Kidney (tissue), 14 donors: ENCODE measurements around the gene CLTB. TPM values are rescaled to one million over a fixed set of nuclear protein-coding genes. Genes with fewer than 3 reads are reported as not detected.

Experiments
- DNase-seq, 5 donors: peaks; one replicate each; pipeline ENCODE4 v3.0.0-alpha.2; 2013 to 2020
- FAIRE-seq: peaks from 2 replicates; lab custom pipeline; 2012; peaks lifted over from hg19 to GRCh38; lab: Jason Lieb, UNC
- H3K27ac ChIP-seq, 2 donors: one replicate each; pipeline ENCODE4 v1.7.0; 2013; ENCODE audit warnings: low read depth in 2 of 2, low read length in 2 of 2, inconsistent platforms in 1 of 2
- H3K27me3 ChIP-seq: one replicate; pipeline ENCODE4 v1.7.1; 2013; ENCODE audit warnings: low read length, inconsistent platforms; ENCODE audit not compliant: control insufficient read depth, insufficient read depth
- H3K36me3 ChIP-seq, 3 donors: one replicate each; pipeline versions ENCODE4 v1.7.0 to v1.7.1; 2013; ENCODE audit warnings: low read length in 3 of 3, control low read depth in 1 of 3, inconsistent platforms in 1 of 3; ENCODE audit not compliant: insufficient read depth in 3 of 3, control insufficient read depth in 2 of 3
- H3K4me1 ChIP-seq, 3 donors: one replicate each; pipeline versions ENCODE4 v1.7.0 to v1.7.1; 2013; ENCODE audit warnings: low read length in 3 of 3, inconsistent platforms in 1 of 3, low read depth in 1 of 3; ENCODE audit not compliant: control insufficient read depth in 2 of 3, insufficient read depth in 2 of 3
- H3K4me3 ChIP-seq, 3 donors: one replicate each; pipeline versions ENCODE4 v1.7.0 to v1.8.1; 2013; ENCODE audit warnings: low read length in 3 of 3, control low read depth in 1 of 3, inconsistent platforms in 1 of 3
- H3K9ac ChIP-seq, 3 donors: one replicate each; pipeline versions ENCODE4 v1.7.0 to v1.7.1; 2013; ENCODE audit warnings: low read length in 3 of 3, control low read depth in 1 of 3, inconsistent platforms in 1 of 3
- H3K9me3 ChIP-seq, 3 donors: one replicate each; pipeline versions ENCODE4 v1.7.0 to v1.7.1; 2013; ENCODE audit warnings: low read length in 3 of 3, control low read depth in 1 of 3, inconsistent platforms in 1 of 3; ENCODE audit not compliant: control insufficient read depth in 2 of 3, insufficient read depth in 1 of 3
- intact Hi-C: fragments of 100-400 bp; cut with DNase I; formaldehyde crosslinking; loops from one replicate; pipeline ENCODE4 v1.11.1; 2022
- polyA plus RNA-seq: library from polyadenylated mRNA; stranded (reverse); fragments of 350-450 nt; fragmentation: Illumina TruSeq; extraction: RNeasy Lipid Tissue Mini Kit (QIAGEN cat#74804); gene quantifications from one replicate; pipeline ENCODE4 v1.2.3, GENCODE V29; 2014; ENCODE audit warnings: low read depth, low replicate concordance; ENCODE audit not compliant: insufficient read depth
- total RNA-seq: library from RNA; stranded (reverse); fragmentation: NEBNext Ultra II Directional; extraction: Animal tissue kit (Norgen Biotek cat#: 25700); gene quantifications from one replicate; pipeline ENCODE4 v1.2.1, GENCODE V29; 2021
- TF ChIP-seq, protein P1 (sequence below): IDR thresholded peaks from 3 replicates; pipeline ENCODE4 v1.5.1; 2012; ENCODE audit warnings: mild to moderate bottlenecking, moderate library complexity, borderline replicate concordance; ENCODE audit not compliant: insufficient read depth; ENCODE audit errors: extremely low read depth
- donor health status: control.
- donor health status: control.
- donor health status: control.
- donor health status: control.
- donor health status: control.
- donor health status: DM: yes; HTN: yes; CAD: no.
- donor health status: Normal renal cell carcinoma (clear cell type).

The CLTB gene
- total and polyA plus RNA-seq, 2 donors from 2014 or later, result 76.3 to 151 TPM

DNA sequence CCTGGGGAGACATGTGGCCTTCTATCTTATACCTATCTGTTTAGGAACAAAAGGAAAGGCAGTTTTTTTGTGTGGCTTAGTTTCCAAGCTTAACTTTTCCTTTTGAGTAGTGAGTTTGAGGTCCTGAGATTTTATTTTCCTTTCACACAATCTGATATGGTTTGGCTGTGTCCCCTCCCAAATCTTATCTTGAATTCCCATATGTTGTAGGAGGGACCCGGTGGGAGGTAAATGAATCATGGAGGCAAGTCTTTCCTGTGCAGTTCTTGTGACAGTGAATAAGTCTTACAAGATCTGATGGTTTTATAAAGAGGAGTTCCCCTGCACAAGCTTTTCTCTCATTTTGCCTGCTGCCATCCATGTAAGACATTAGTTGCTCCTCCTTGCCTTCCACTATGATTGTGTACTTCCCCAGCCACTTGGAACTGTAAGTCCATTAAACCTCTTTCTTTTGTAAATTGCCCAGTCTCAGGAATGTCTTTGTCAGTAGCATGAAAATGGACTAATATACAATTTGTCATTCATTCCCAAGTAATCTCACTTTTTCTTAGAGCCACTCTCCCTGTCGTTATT lies 4.7 kb upstream of the CLTB start:
- Histone ChIP-seq H3K4me1 (peaks cover 0 to 7% (median 5%) of the 10 kb centered on the region in 3 donors), H3K9me3 (no peaks in the 10 kb centered on the region), H3K27me3 (no peaks in the 10 kb centered on the region), H3K27ac (no peak overlapping the region), H3K36me3 (no peaks in the 10 kb centered on the region), H3K9ac (no peak overlapping the region), H3K4me3 (no peak overlapping the region)
- TF ChIP-seq, protein P1, sequence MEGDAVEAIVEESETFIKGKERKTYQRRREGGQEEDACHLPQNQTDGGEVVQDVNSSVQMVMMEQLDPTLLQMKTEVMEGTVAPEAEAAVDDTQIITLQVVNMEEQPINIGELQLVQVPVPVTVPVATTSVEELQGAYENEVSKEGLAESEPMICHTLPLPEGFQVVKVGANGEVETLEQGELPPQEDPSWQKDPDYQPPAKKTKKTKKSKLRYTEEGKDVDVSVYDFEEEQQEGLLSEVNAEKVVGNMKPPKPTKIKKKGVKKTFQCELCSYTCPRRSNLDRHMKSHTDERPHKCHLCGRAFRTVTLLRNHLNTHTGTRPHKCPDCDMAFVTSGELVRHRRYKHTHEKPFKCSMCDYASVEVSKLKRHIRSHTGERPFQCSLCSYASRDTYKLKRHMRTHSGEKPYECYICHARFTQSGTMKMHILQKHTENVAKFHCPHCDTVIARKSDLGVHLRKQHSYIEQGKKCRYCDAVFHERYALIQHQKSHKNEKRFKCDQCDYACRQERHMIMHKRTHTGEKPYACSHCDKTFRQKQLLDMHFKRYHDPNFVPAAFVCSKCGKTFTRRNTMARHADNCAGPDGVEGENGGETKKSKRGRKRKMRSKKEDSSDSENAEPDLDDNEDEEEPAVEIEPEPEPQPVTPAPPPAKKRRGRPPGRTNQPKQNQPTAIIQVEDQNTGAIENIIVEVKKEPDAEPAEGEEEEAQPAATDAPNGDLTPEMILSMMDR, result no peak
- no peak for DNase-seq
- intact Hi-C loops, result no loop called here
- no peak for FAIRE-seq

GRCh38 chr5:176420086-176420485 lies 3.7 kb upstream of the CLTB start:
- H3K4me1 ChIP-seq, result peaks cover 0 to 10% (median 5%) of the 10 kb centered on the region in 3 donors
- H3K27me3 ChIP-seq, result no peaks in the 10 kb centered on the region
- no peak for DNase-seq
- TF ChIP-seq, protein P1, result no peak
- no peak overlapping the region for H3K27ac ChIP-seq
- no peak overlapping the region for H3K9ac ChIP-seq
- no peak for FAIRE-seq
- H3K36me3 ChIP-seq, result no peaks in the 10 kb centered on the region
- intact Hi-C loops, result no loop called here
- no peak overlapping the region for H3K4me3 ChIP-seq
- H3K9me3 ChIP-seq, result no peaks in the 10 kb centered on the region

DNA sequence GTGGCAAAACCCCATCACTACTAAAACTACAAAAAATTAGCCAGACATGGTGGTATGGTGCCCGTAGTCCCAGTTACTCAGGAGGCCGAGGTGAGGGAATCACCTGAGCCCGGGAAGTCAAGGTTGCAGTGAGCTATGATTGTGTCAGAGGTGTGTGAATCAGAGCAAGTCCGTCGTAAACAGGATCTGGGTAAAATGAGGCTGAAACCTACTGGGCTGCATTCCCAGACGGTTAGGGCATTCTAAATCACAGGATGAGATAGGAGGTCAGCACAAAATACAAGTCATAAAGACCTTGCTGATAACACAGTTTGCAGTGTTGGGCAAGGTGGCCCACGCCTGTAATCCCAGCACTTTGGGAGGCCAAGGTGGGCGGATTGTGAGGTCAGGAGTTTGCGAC lies 1.9 kb upstream of the CLTB start:
- no peaks in the 10 kb centered on the region for H3K36me3 ChIP-seq
- no peaks in the 10 kb centered on the region for H3K27me3 ChIP-seq
- no peaks in the 10 kb centered on the region for H3K9me3 ChIP-seq
- no peak overlapping the region for H3K4me3 ChIP-seq
- H3K27ac ChIP-seq, result no peak overlapping the region
- intact Hi-C loops, result no loop called here
- H3K4me1 ChIP-seq, result peaks cover 0 to 13% (median 5%) of the 10 kb centered on the region in 3 donors
- FAIRE-seq (no peak), DNase-seq (no peak)
- TF ChIP-seq, protein P1, result no peak
- H3K9ac ChIP-seq, result no peak overlapping the region

- TF ChIP-seq, protein P1, result no peak
- intact Hi-C loops, result no loop called here
- Histone ChIP-seq H3K9me3 (no peaks in the 10 kb centered on the region), H3K9ac (peak overlapping the region in 2 of 3 donors; percentile 26 to 75), H3K27ac (peak overlapping the region in 1 of 2 donors; percentile 39), H3K4me3 (peak overlapping the region; percentile 16 to 59 (median 44)), H3K27me3 (no peaks in the 10 kb centered on the region), H3K4me1 (peaks cover 0 to 13% (median 5%) of the 10 kb centered on the region in 3 donors), H3K36me3 (no peaks in the 10 kb centered on the region)
- no peak for DNase-seq
- FAIRE-seq, result no peak
Observed at GRCh38 chr5:176416965-176417364, 626 bp upstream of the CLTB start.
